Measurements from ENCODE around the gene CALCA.

Gene CALCA

GRCh38 chr11:14949437-14950147, 22.6 kb downstream of the CALCA start:
- no peak for DNase-seq (ENCODE audit: low read depth in 2 of 2)

- no peak for DNase-seq (ENCODE audit: low read depth in 2 of 2)
Observed at GRCh38 chr11:14942745-14943144, 29.4 kb downstream of the CALCA start.

- DNase-seq (ENCODE audit: low read depth in 2 of 2) = no peak
Observed at GRCh38 chr11:14938936-14939335, 33.2 kb downstream of the CALCA start.

- DNase-seq (ENCODE audit: low read depth in 2 of 2) = no peak
Observed at GRCh38 chr11:14934641-14935351, 37.4 kb downstream of the CALCA start.

GRCh38 chr11:14932447-14932846, 39.7 kb downstream of the CALCA start:
- DNase-seq (ENCODE audit: low read depth in 2 of 2) = no peak

GRCh38 chr11:14930369-14930768, 41.8 kb downstream of the CALCA start:
- DNase-seq (ENCODE audit: low read depth in 2 of 2) = no peak

- DNase-seq (ENCODE audit: low read depth in 2 of 2) = no peak
Observed at GRCh38 chr11:14927146-14927545, 45.0 kb downstream of the CALCA start.

- no peak for DNase-seq (ENCODE audit: low read depth in 2 of 2)
Observed at GRCh38 chr11:14924318-14924717, 47.8 kb downstream of the CALCA start.

Data from stimulated activated CD8-positive, alpha-beta memory T cell treated with anti-CD3 and anti-CD28 coated beads, Interleukin-15, amount 100 ng/mL, for 48 hours (primary cell).